Heart right ventricle (tissue), 16 donors: ENCODE measurements around the gene MARCHF11. TPM values are rescaled to one million over a fixed set of nuclear protein-coding genes. Genes with fewer than 3 reads are reported as not detected.

Experiments
- ATAC-seq, 8 donors: fragments of 200-7000 bp; cut with Tn5 transposase; one replicate each; pipeline ENCODE4 v1.9.1; 2020; ENCODE audit warnings: mild to moderate bottlenecking in 8 of 8, moderate library complexity in 8 of 8, moderate number of reproducible peaks in 1 of 8
- DNase-seq, 2 donors: peaks; one replicate each; pipeline ENCODE4 v3.0.0-alpha.2; 2020
- H3K27ac ChIP-seq, 10 donors: fragments of 200-600 bp; sonication (generic) in 2 of 10; one replicate each; pipeline versions ENCODE4 v1.5.0 to v1.8.0; 2020 to 2022; ENCODE audit warnings: mild to moderate bottlenecking in 3 of 10
- H3K27me3 ChIP-seq, 7 donors: fragments of 200-600 bp; one replicate each; pipeline ENCODE4 v1.8.0; 2021 to 2022; ENCODE audit warnings: mild to moderate bottlenecking in 2 of 7
- H3K36me3 ChIP-seq, 9 donors: fragments of 200-600 bp; sonication (generic) in 1 of 9; one replicate each; pipeline versions ENCODE4 v1.5.0 to v1.8.0; 2020 to 2022; ENCODE audit warnings: mild to moderate bottlenecking in 2 of 9
- H3K4me1 ChIP-seq, 9 donors: fragments of 200-600 bp; sonication (generic) in 1 of 9; one replicate each; pipeline versions ENCODE4 v1.5.0 to v1.8.0; 2020 to 2022; ENCODE audit warnings: mild to moderate bottlenecking in 4 of 9
- H3K4me3 ChIP-seq, 10 donors: fragments of 200-600 bp; sonication (generic) in 2 of 10; one replicate each; pipeline versions ENCODE4 v1.5.0 to v1.8.0; 2020 to 2022; ENCODE audit warnings: mild to moderate bottlenecking in 7 of 10, moderate library complexity in 2 of 10
- H3K9me3 ChIP-seq, 11 donors: fragments of 200-600 bp in 10 of 11; sonication (generic) in 2 of 11; one replicate each; pipeline versions ENCODE4 v1.5.0 to v1.8.0; 2013 to 2022; ENCODE audit warnings: mild to moderate bottlenecking in 2 of 11, control low read depth in 1 of 11, moderate library complexity in 1 of 11
- WGBS, 2 donors: extraction: QIAGEN DNeasy Blood & Tissue Kit; methylation state at CpG; one replicate each; pipeline ENCODE4 v1.1.7; 2013; ENCODE audit warnings: inconsistent platforms in 1 of 2; 5-methylcytosine and 5-hydroxymethylcytosine counted together
- intact Hi-C, 10 donors: fragments of 100-400 bp; cut with DNase I; formaldehyde crosslinking; loops; one replicate each; pipeline versions ENCODE4 v1.11.1 to v1.14.2; 2022
- polyA plus RNA-seq, 2 donors: library from polyadenylated mRNA; stranded (reverse); fragments of 200-250 nt; gene quantifications; one replicate each; pipeline ENCODE4 v1.2.3, GENCODE V29; 2013
- total RNA-seq, 10 donors: library from RNA; stranded (reverse); fragmentation: NEBNext Ultra II Directional in 3 of 10; extraction: Animal tissue kit (Norgen Biotek cat#: 25700) in 3 of 10; gene quantifications; one replicate each; pipeline versions ENCODE4 v1.2.1 to v1.2.4, GENCODE V29; 2021 to 2023
- TF ChIP-seq, protein P1 (sequence below), 9 donors: fragments of 200-600 bp; sonication (generic) in 2 of 9; IDR thresholded peaks; one replicate each; pipeline versions ENCODE4 v1.5.0 to v1.8.0; 2021 to 2022; ENCODE audit warnings: antibody characterized with exemption in 9 of 9, mild to moderate bottlenecking in 5 of 9, moderate library complexity in 1 of 9
- donor health status: Arrhythmogenic right ventricular cardiomyopathy.
- donor health status: ischemic (EF 13 %, LVEDD 7.1; RV severe dilation, severe dysfunction).
- donor health status: healthy with polysubstance abuse.
- donor health status: DM: no; HTN: yes; CAD: no.
- donor health status: DM: no; HTN: no; CAD: no.
- donor health status: ischemic (EF 25% LVEDD 6.9; RV normal size, moderate dysfunction).
- donor health status: ischemic (EF 25% LVEDD 5.7; RV mildly dilated, moderate dysfunction).
- donor health status: healthy.
- donor health status: DM: yes; HTN: yes; CAD: no.
- donor health status: Ischemic cardiomyopathy.
- donor health status: ischemic (EF 35%, LVEDD 5.7; RV mildly dilated, moderate dysfunction).
- donor health status: nonischemic (EF 11% LVEDD 7.7; RV severe dilation, severe dysfunction).
- donor health status: DM: yes; HTN: yes; CAD: no.
- donor health status: PGD.
- donor health status: ischemic (EF 29% LVEDD 5.4; RV normal size, mild dysfunction).
- donor health status: nonischemic (EF 23%, LVEDD 6.1; RV moderate dilation, normal function).

MARCHF11 gene
- total and polyA plus RNA-seq, 12 donors = 0.58 to 7.9 (median 3.5) TPM

DNA sequence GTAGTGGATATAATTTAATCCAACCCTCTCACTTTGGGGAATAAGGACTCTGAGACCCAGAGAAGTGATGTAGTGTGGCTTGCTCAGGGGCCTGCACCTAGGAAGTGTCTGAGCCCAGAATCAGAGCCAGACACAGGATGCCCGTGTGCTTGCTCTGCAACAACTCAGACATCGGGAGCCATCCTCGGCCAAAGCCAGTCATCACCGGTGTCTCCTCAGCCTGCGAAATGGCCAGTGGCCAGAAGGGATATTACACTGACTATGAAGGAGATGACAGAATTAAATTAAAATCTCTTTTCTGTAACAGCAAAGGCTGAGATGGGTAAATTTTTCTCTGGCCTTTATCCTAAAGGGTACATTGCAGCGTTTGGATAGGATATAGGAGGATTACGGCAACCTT is 102.9 kb downstream of the MARCHF11 start:
- Histone ChIP-seq H3K27me3 (no peaks in the 10 kb centered on the region), H3K9me3 (no peaks in the 10 kb centered on the region), H3K27ac (no peak overlapping the region), H3K4me1 (peaks cover 0 to 6% (median 1%) of the 10 kb centered on the region in 9 donors), H3K36me3 (no peaks in the 10 kb centered on the region), H3K4me3 (no peak overlapping the region)
- intact Hi-C loops = no loop called here
- TF ChIP-seq, protein P1, sequence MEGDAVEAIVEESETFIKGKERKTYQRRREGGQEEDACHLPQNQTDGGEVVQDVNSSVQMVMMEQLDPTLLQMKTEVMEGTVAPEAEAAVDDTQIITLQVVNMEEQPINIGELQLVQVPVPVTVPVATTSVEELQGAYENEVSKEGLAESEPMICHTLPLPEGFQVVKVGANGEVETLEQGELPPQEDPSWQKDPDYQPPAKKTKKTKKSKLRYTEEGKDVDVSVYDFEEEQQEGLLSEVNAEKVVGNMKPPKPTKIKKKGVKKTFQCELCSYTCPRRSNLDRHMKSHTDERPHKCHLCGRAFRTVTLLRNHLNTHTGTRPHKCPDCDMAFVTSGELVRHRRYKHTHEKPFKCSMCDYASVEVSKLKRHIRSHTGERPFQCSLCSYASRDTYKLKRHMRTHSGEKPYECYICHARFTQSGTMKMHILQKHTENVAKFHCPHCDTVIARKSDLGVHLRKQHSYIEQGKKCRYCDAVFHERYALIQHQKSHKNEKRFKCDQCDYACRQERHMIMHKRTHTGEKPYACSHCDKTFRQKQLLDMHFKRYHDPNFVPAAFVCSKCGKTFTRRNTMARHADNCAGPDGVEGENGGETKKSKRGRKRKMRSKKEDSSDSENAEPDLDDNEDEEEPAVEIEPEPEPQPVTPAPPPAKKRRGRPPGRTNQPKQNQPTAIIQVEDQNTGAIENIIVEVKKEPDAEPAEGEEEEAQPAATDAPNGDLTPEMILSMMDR (IDR thresholded peaks at IDR 0.05) = no peak
- ATAC-seq = no peak
- no peak for DNase-seq
- WGBS, 2 donors = 61 to 63% methylated on average over 7 of the region's 7 CpGs

DNA sequence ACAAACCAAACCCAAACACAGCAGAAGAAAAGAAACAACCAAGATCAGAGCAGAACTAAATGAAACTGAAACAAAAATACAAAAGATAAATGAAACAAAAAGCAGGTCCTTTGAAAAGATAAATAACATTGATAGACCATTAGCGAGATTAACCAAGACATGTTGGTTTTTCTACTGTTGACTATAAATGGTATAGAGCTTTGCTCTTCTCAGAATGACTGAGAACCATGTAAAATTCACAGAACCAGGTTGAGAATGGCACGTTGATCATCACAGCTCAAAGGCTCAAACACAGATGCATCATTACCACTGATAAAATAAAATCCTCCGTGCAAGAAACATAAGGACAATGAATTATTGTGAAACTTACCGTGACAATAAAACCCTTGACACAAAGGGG is 105.2 kb downstream of the MARCHF11 start:
- no peak for DNase-seq
- 82 to 83% methylated on average over 4 of the region's 4 CpGs for WGBS, 2 donors
- Histone ChIP-seq H3K27ac (no peak overlapping the region), H3K4me1 (no peaks in the 10 kb centered on the region), H3K9me3 (no peaks in the 10 kb centered on the region), H3K4me3 (no peak overlapping the region), H3K27me3 (no peaks in the 10 kb centered on the region), H3K36me3 (no peaks in the 10 kb centered on the region)
- intact Hi-C loops = no loop called here
- ATAC-seq = no peak
- TF ChIP-seq, protein P1 (IDR thresholded peaks at IDR 0.05) = no peak

DNA sequence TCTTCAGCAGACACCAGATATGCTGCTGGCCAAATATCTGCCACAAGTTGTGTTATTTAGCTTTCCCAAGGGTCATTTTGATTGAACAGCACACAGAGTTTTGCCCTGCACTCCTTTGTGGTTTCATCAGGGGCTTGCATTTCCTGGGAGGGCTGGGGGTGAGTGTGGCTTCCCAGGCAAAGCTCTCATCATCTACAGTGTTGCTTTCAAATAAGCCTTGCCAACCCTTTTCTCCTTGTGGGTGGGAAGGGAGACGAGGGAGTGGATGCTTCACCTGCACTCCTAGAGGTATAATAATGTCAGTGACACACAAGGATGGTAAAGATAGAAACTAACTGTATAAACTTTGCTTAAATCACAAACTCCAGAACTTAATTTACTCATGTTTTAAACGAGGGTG is 107.0 kb downstream of the MARCHF11 start:
- intact Hi-C loops = no loop called here
- Histone ChIP-seq H3K27me3 (no peaks in the 10 kb centered on the region), H3K9me3 (no peaks in the 10 kb centered on the region), H3K4me1 (no peaks in the 10 kb centered on the region), H3K36me3 (no peaks in the 10 kb centered on the region), H3K27ac (no peak overlapping the region), H3K4me3 (no peak overlapping the region)
- WGBS, 2 donors = 65 to 77% methylated on average over 2 of the region's 2 CpGs
- TF ChIP-seq, protein P1 (IDR thresholded peaks at IDR 0.05) = no peak
- ATAC-seq (no peak), DNase-seq (no peak)

DNA sequence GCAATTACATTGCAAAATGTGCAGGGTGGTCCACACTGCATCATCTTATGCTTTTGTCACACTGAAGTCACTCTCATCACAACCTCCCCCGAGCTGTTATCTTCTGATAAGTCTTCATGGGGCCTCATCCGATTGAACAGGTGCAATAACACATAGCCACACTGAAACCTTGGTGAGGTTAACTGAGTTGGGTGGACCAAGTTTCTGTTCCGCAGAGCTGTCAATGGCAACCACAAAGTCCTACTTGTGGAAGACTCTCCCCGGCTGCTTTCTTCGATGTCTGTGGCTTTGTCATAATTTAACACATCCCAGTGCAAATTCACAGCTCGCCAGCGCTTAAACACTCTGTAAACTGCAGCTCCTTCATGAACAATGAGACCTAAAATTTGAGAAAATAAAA is 112.2 kb downstream of the MARCHF11 start:
- Histone ChIP-seq H3K27ac (no peak overlapping the region), H3K36me3 (no peaks in the 10 kb centered on the region), H3K4me3 (no peak overlapping the region), H3K27me3 (peaks cover 0 to under 1% (median 0%) of the 10 kb centered on the region in 7 donors), H3K9me3 (no peaks in the 10 kb centered on the region), H3K4me1 (no peaks in the 10 kb centered on the region)
- ATAC-seq (no peak), DNase-seq (no peak)
- intact Hi-C loops = no loop called here
- WGBS, 2 donors = 84 to 85% methylated on average over 7 of the region's 7 CpGs
- TF ChIP-seq, protein P1 (IDR thresholded peaks at IDR 0.05) = no peak
